Left lung (tissue), 10 donors: ENCODE results near the gene CCDC170. TPM values are rescaled to one million over a fixed set of nuclear protein-coding genes. Genes with fewer than 3 reads are reported as not detected.

Experiments used
- ATAC-seq: fragments of 200-7000 bp; cut with Tn5 transposase; one replicate; pipeline ENCODE4 v1.9.1; 2020; ENCODE audit warnings: moderate library complexity
- DNase-seq, 4 donors: peaks; one replicate each; pipeline ENCODE4 v3.0.0-alpha.2; 2013 to 2020
- H3K27ac ChIP-seq, 2 donors: fragments of 200-600 bp; sonication (generic) in 1 of 2; one replicate each; pipeline versions ENCODE4 v1.5.0 to v1.8.0; 2020 to 2021
- H3K27me3 ChIP-seq, 2 donors: fragments of 200-600 bp; sonication (generic) in 1 of 2; one replicate each; pipeline versions ENCODE4 v1.5.0 to v1.8.0; 2020 to 2021
- H3K36me3 ChIP-seq, 2 donors: fragments of 200-600 bp; sonication (generic) in 1 of 2; one replicate each; pipeline versions ENCODE4 v1.5.0 to v1.8.0; 2020 to 2021
- H3K4me1 ChIP-seq, 2 donors: fragments of 200-600 bp; one replicate each; pipeline ENCODE4 v1.8.0; 2021
- H3K4me3 ChIP-seq, 2 donors: fragments of 200-600 bp; sonication (generic) in 1 of 2; one replicate each; pipeline versions ENCODE4 v1.5.0 to v1.8.0; 2020 to 2021; ENCODE audit warnings: mild to moderate bottlenecking in 1 of 2
- H3K9me3 ChIP-seq, 2 donors: fragments of 200-600 bp; sonication (generic) in 1 of 2; one replicate each; pipeline versions ENCODE4 v1.5.0 to v1.8.0; 2020 to 2021
- CTCF ChIP-seq, 2 donors: fragments of 200-600 bp; sonication (generic) in 1 of 2; IDR thresholded peaks; one replicate each; pipeline versions ENCODE4 v1.5.0 to v1.8.0; 2021; ENCODE audit warnings: antibody characterized with exemption in 2 of 2
- intact Hi-C, 2 donors: fragments of 100-400 bp; cut with DNase I; formaldehyde crosslinking; loops; one replicate each; pipeline versions ENCODE4 v1.11.2 to v1.14.2; 2022
- polyA plus RNA-seq, 6 donors: library from polyadenylated mRNA; unstranded; fragments of 120-200 nt; gene quantifications; one replicate each; pipeline ENCODE4 v1.2.1, GENCODE V29; 2013; ENCODE audit not compliant: insufficient read length in 6 of 6
- total RNA-seq, 2 donors: library from RNA; stranded (reverse); fragmentation: NEBNext Ultra II Directional; extraction: Animal tissue kit (Norgen Biotek cat#: 25700); gene quantifications; one replicate each; pipeline ENCODE4 v1.2.1, GENCODE V29; 2021
- donor health status: DM: no; HTN: yes; CAD: no.
- donor health status: DM: no; HTN: no; CAD: no.

CCDC170 gene
- total and polyA plus RNA-seq, 8 donors: 1.3 to 8.2 (median 4.4) TPM

GRCh38 chr6:151499551-151499950, 5.7 kb downstream of the CCDC170 start:
- intact Hi-C loops: no loop called here
- Histone ChIP-seq H3K27ac (peak overlapping the region in 1 of 2 donors; percentile 24), H3K36me3 (no peaks in the 10 kb centered on the region), H3K9me3 (no peaks in the 10 kb centered on the region), H3K27me3 (peaks cover 0 to 16% of the 10 kb centered on the region in 2 donors), H3K4me1 (peaks cover 0 to 43% of the 10 kb centered on the region in 2 donors), H3K4me3 (no peak overlapping the region)
- TF ChIP-seq CTCF (IDR thresholded peaks at IDR 0.05): no peak
- ATAC-seq: no peak
- no peak for DNase-seq

GRCh38 chr6:151501511-151502136, 7.8 kb downstream of the CCDC170 start:
- no peaks in the 10 kb centered on the region for H3K9me3 ChIP-seq
- ATAC-seq (no peak), DNase-seq (no peak)
- peak overlapping the region; percentile 11 to 68 for H3K27ac ChIP-seq
- TF ChIP-seq CTCF (IDR thresholded peaks at IDR 0.05): no peak
- intact Hi-C loops: no loop called here
- H3K36me3 ChIP-seq: no peaks in the 10 kb centered on the region
- peaks cover 0 to 34% of the 10 kb centered on the region in 2 donors for H3K4me1 ChIP-seq
- H3K27me3 ChIP-seq: no peaks in the 10 kb centered on the region
- H3K4me3 ChIP-seq: no peak overlapping the region

GRCh38 chr6:151502499-151502898, 8.7 kb downstream of the CCDC170 start:
- peak overlapping the region; percentile 11 to 68 for H3K27ac ChIP-seq
- no peaks in the 10 kb centered on the region for H3K36me3 ChIP-seq
- no peaks in the 10 kb centered on the region for H3K27me3 ChIP-seq
- no peak for TF ChIP-seq CTCF (IDR thresholded peaks at IDR 0.05)
- H3K4me1 ChIP-seq: peaks cover 0 to 34% of the 10 kb centered on the region in 2 donors
- no peaks in the 10 kb centered on the region for H3K9me3 ChIP-seq
- no peak overlapping the region for H3K4me3 ChIP-seq
- peak; percentile 84 for ATAC-seq
- intact Hi-C loops: no loop called here
- no peak for DNase-seq

- Histone ChIP-seq H3K9me3 (no peaks in the 10 kb centered on the region), H3K27me3 (no peaks in the 10 kb centered on the region), H3K4me3 (no peak overlapping the region), H3K4me1 (peaks cover 0 to 14% of the 10 kb centered on the region in 2 donors), H3K36me3 (no peaks in the 10 kb centered on the region), H3K27ac (no peak overlapping the region)
- intact Hi-C loops: no loop called here
- peak; percentile 39 for ATAC-seq
- no peak for DNase-seq
- no peak for TF ChIP-seq CTCF (IDR thresholded peaks at IDR 0.05)
Measured at GRCh38 chr6:151506761-151507160, 12.9 kb downstream of the CCDC170 start.

GRCh38 chr6:151509048-151509447, 15.2 kb downstream of the CCDC170 start:
- ATAC-seq (no peak), DNase-seq (no peak)

More at GRCh38 chr6:151509048-151509447, 15.2 kb downstream of the CCDC170 start:
- peaks cover 0 to 4% of the 10 kb centered on the region in 2 donors for H3K4me1 ChIP-seq
- no peak for TF ChIP-seq CTCF (IDR thresholded peaks at IDR 0.05)
- H3K27ac ChIP-seq: no peak overlapping the region
- no peak overlapping the region for H3K4me3 ChIP-seq
- intact Hi-C loops: no loop called here
- no peaks in the 10 kb centered on the region for H3K9me3 ChIP-seq
- H3K27me3 ChIP-seq: no peaks in the 10 kb centered on the region
- H3K36me3 ChIP-seq: no peaks in the 10 kb centered on the region
